IPS-11a (cell line): ENCODE results near the gene PELI2.

Source experiments
- H3K4me3 ChIP-seq: one replicate; pipeline ENCODE4 v1.5.1; 2013; ENCODE audit warnings: low read depth, low read length, control low read depth

PELI2 gene

GRCh38 chr14:56199095-56199981 is 81.1 kb downstream of the PELI2 start:
- no peak overlapping the region for H3K4me3 ChIP-seq

GRCh38 chr14:56199982-56200577 is 81.9 kb downstream of the PELI2 start:
- no peak overlapping the region for H3K4me3 ChIP-seq

GRCh38 chr14:56202256-56202655 is 84.0 kb downstream of the PELI2 start:
- H3K4me3 ChIP-seq, result no peak overlapping the region

GRCh38 chr14:56205881-56206280 is 87.7 kb downstream of the PELI2 start:
- H3K4me3 ChIP-seq, result no peak overlapping the region

GRCh38 chr14:56206596-56206995 is 88.4 kb downstream of the PELI2 start:
- H3K4me3 ChIP-seq, result no peak overlapping the region

GRCh38 chr14:56207626-56208292 is 89.5 kb downstream of the PELI2 start:
- no peak overlapping the region for H3K4me3 ChIP-seq

- no peak overlapping the region for H3K4me3 ChIP-seq
Observed at GRCh38 chr14:56208520-56208919, 90.3 kb downstream of the PELI2 start.

- H3K4me3 ChIP-seq, result no peak overlapping the region
Observed at GRCh38 chr14:56210571-56210970, 92.4 kb downstream of the PELI2 start.

GRCh38 chr14:56211084-56211483 is 92.9 kb downstream of the PELI2 start:
- no peak overlapping the region for H3K4me3 ChIP-seq

GRCh38 chr14:56211844-56212243 is 93.6 kb downstream of the PELI2 start:
- H3K4me3 ChIP-seq, result no peak overlapping the region

GRCh38 chr14:56212521-56212920 is 94.3 kb downstream of the PELI2 start:
- no peak overlapping the region for H3K4me3 ChIP-seq

- no peak overlapping the region for H3K4me3 ChIP-seq
Observed at GRCh38 chr14:56213306-56213705, 95.1 kb downstream of the PELI2 start.

GRCh38 chr14:56215180-56215579 is 97.0 kb downstream of the PELI2 start:
- no peak overlapping the region for H3K4me3 ChIP-seq

- H3K4me3 ChIP-seq, result no peak overlapping the region
Observed at GRCh38 chr14:56216626-56217379, 98.6 kb downstream of the PELI2 start.

GRCh38 chr14:56217380-56218045 is 99.3 kb downstream of the PELI2 start:
- no peak overlapping the region for H3K4me3 ChIP-seq

- H3K4me3 ChIP-seq, result no peak overlapping the region
Observed at GRCh38 chr14:56219666-56220413, 101.6 kb downstream of the PELI2 start.

- H3K4me3 ChIP-seq, result no peak overlapping the region
Observed at GRCh38 chr14:56221382-56222128, 103.3 kb downstream of the PELI2 start.

- H3K4me3 ChIP-seq, result no peak overlapping the region
Observed at GRCh38 chr14:56224229-56224628, 106.0 kb downstream of the PELI2 start.
